ENCODE results near the gene FAM187B.

- TF ChIP-seq, protein P1, sequence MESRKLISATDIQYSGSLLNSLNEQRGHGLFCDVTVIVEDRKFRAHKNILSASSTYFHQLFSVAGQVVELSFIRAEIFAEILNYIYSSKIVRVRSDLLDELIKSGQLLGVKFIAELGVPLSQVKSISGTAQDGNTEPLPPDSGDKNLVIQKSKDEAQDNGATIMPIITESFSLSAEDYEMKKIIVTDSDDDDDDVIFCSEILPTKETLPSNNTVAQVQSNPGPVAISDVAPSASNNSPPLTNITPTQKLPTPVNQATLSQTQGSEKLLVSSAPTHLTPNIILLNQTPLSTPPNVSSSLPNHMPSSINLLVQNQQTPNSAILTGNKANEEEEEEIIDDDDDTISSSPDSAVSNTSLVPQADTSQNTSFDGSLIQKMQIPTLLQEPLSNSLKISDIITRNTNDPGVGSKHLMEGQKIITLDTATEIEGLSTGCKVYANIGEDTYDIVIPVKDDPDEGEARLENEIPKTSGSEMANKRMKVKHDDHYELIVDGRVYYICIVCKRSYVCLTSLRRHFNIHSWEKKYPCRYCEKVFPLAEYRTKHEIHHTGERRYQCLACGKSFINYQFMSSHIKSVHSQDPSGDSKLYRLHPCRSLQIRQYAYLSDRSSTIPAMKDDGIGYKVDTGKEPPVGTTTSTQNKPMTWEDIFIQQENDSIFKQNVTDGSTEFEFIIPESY (IDR thresholded peaks at IDR 0.05; ENCODE audit: extremely low read depth, insufficient replicate concordance, low read length) = no peak
- TF ChIP-seq CTCF (IDR thresholded peaks at IDR 0.05 in 2 of 3, conservative IDR thresholded peaks at IDR 0.05 in 1 of 3; ENCODE audit: borderline replicate concordance in 1 of 3, insufficient read depth in 1 of 3, low read depth in 2 of 3, low read length in 2 of 3) (no peak), POLR2A (IDR thresholded peaks at IDR 0.05; ENCODE audit: borderline replicate concordance, extremely low read depth, insufficient read depth, insufficient read length) (no peak), EZH2 (IDR thresholded peaks at IDR 0.05) (no peak), SRF (IDR thresholded peaks at IDR 0.05; ENCODE audit: low read depth) (no peak), CEBPB (IDR thresholded peaks at IDR 0.05; ENCODE audit: low read depth) (no peak), POLR2AphosphoS5 (IDR thresholded peaks at IDR 0.05; ENCODE audit: low read depth, low read length) (no peak; the same call in none of the 2 replicates), SP1 (IDR thresholded peaks at IDR 0.05; ENCODE audit: low read depth) (no peak), EZH2phosphoT487 (IDR thresholded peaks at IDR 0.05; ENCODE audit: borderline replicate concordance) (no peak), TCF7L2 (IDR thresholded peaks at IDR 0.05; ENCODE audit: borderline replicate concordance, extremely low read depth, insufficient read depth, insufficient read length) (no peak)
These were observed 36.0 kb upstream of the FAM187B start for GRCh38 chr19:35264268-35265125.

Data from HCT116 (cell line).